H1 (cell line): ENCODE measurements around the gene COL4A1. TPM values are rescaled to one million over a fixed set of nuclear protein-coding genes. Genes with fewer than 3 reads are reported as not detected.

ENCODE experiments used
- CTCF ChIA-PET: fragments of 300-600 bp; sonication (Branson Sonifier 250); formaldehyde crosslinking; loops from one replicate; lab custom pipeline; 2021; ENCODE audit not compliant: partially characterized antibody; lab: Charles Lee
- POLR2A ChIA-PET: fragments of 300-600 bp; sonication (Branson Sonifier 250); formaldehyde crosslinking; loops from one replicate; lab custom pipeline; 2021; ENCODE audit warnings: inconsistent platforms; ENCODE audit not compliant: partially characterized antibody; lab: Charles Lee
- DNase-seq, 2 experiments: peaks; one replicate each; pipeline versions ENCODE4 v3.0.0 to v3.0.0-alpha.2; 2010 to 2022; ENCODE audit warnings: low spot score in 2 of 2, low read depth in 1 of 2, mixed read lengths in 1 of 2
- FAIRE-seq: peaks from 2 replicates; lab custom pipeline; 2011; peaks lifted over from hg19 to GRCh38; lab: Jason Lieb, UNC
- H2AFZ ChIP-seq: 2 replicates; pipeline ENCODE4 v1.8.1; 2012; ENCODE audit warnings: low read length, inconsistent platforms
- H2AK5ac ChIP-seq: 2 replicates; pipeline ENCODE4 v1.6.1; 2013; ENCODE audit warnings: low read depth, low read length
- H2BK120ac ChIP-seq: replicated peaks from 2 replicates; pipeline ENCODE3; 2013; ENCODE audit warnings: low read depth, low read length, inconsistent platforms
- H2BK12ac ChIP-seq: 2 replicates; pipeline ENCODE4 v1.6.1; 2013; ENCODE audit warnings: low read depth, low read length
- H2BK15ac ChIP-seq: 2 replicates; pipeline ENCODE4 v1.6.1; 2013; ENCODE audit warnings: low read length
- H2BK20ac ChIP-seq: 2 replicates; pipeline ENCODE4 v1.6.1; 2013; ENCODE audit warnings: low read length
- H2BK5ac ChIP-seq: 2 replicates; pipeline ENCODE4 v1.6.1; 2013; ENCODE audit warnings: low read depth, low read length
- H3K14ac ChIP-seq: 2 replicates; pipeline ENCODE4 v1.6.1; 2013; ENCODE audit warnings: inconsistent platforms; ENCODE audit not compliant: insufficient read length
- H3K18ac ChIP-seq: 2 replicates; pipeline ENCODE4 v1.6.1; 2013; ENCODE audit warnings: low read length; ENCODE audit errors: extremely low read depth
- H3K23ac ChIP-seq: 2 replicates; pipeline ENCODE4 v1.6.1; 2013; ENCODE audit warnings: inconsistent platforms; ENCODE audit not compliant: insufficient read length
- H3K23me2 ChIP-seq: 2 replicates; pipeline ENCODE4 v1.6.1; 2013; ENCODE audit warnings: low read depth, low read length
- H3K27ac ChIP-seq: 2 replicates; pipeline ENCODE4 v1.6.1; 2011; ENCODE audit warnings: low read depth, low read length, inconsistent platforms
- H3K27me3 ChIP-seq, 4 experiments: replicated peaks in 1 of 4; 1 replicate in 1 of 4; 2 replicates in 3 of 4; pipeline versions ENCODE4 v1.6.1 to v1.8.1; 2011 to 2013; ENCODE audit warnings: low read length in 3 of 4, mild to moderate bottlenecking in 3 of 4, inconsistent platforms in 2 of 4, mixed read lengths in 2 of 4, moderate library complexity in 1 of 4; ENCODE audit not compliant: control insufficient read depth in 3 of 4, insufficient read depth in 3 of 4; ENCODE audit errors: extremely low read depth in 1 of 4
- H3K36me3 ChIP-seq, 4 experiments: 2 replicates each; pipeline versions ENCODE4 v1.6.1 to v1.8.1; 2011 to 2013; ENCODE audit warnings: mild to moderate bottlenecking in 4 of 4, low read length in 3 of 4, moderate library complexity in 2 of 4, control low read depth in 1 of 4, inconsistent platforms in 1 of 4; ENCODE audit not compliant: insufficient read depth in 4 of 4, control insufficient read depth in 2 of 4
- H3K4ac ChIP-seq: replicated peaks from 2 replicates; pipeline ENCODE3; 2013; ENCODE audit warnings: low read length, low read depth, mixed read lengths, inconsistent platforms; ENCODE audit not compliant: insufficient read length
- H3K4me1 ChIP-seq, 4 experiments: replicated peaks in 1 of 4; 1 replicate in 1 of 4; 2 replicates in 3 of 4; pipeline versions ENCODE4 v1.6.1 to v1.8.1; 2011 to 2013; ENCODE audit warnings: low read length in 3 of 4, inconsistent platforms in 2 of 4, mixed read lengths in 1 of 4; ENCODE audit not compliant: insufficient read depth in 4 of 4, control insufficient read depth in 3 of 4
- H3K4me2 ChIP-seq, 2 experiments: 2 replicates each; pipeline versions ENCODE4 v1.6.1 to v1.8.1; 2011 to 2013; ENCODE audit warnings: low read depth in 2 of 2, low read length in 2 of 2, control low read depth in 1 of 2, inconsistent platforms in 1 of 2, mild to moderate bottlenecking in 1 of 2; ENCODE audit not compliant: insufficient read depth in 1 of 2
- H3K4me3 ChIP-seq, 4 experiments: fragments of 200-600, 300-600 bp in 1 of 4; sonication (generic), shearing (Covaris generic), sonication (Bioruptor Twin) in 1 of 4; 2 replicates each; pipeline versions ENCODE4 v1.5.1 to v1.8.1; 2011 to 2016; ENCODE audit warnings: low read length in 4 of 4, low read depth in 3 of 4, control low read depth in 2 of 4, inconsistent platforms in 2 of 4, mild to moderate bottlenecking in 2 of 4, mixed read lengths in 1 of 4, moderate library complexity in 1 of 4; ENCODE audit not compliant: insufficient read depth in 2 of 4; ENCODE audit errors: extremely low read depth in 1 of 4
- H3K56ac ChIP-seq: replicated peaks from 2 replicates; pipeline ENCODE3; 2013; ENCODE audit warnings: low read depth, mild to moderate bottlenecking, mixed read lengths, low read length, inconsistent platforms; ENCODE audit not compliant: insufficient read length
- H3K79me1 ChIP-seq: 2 replicates; pipeline ENCODE4 v1.6.1; 2013; ENCODE audit warnings: low read depth, low read length, control low read depth
- H3K79me2 ChIP-seq, 2 experiments: 2 replicates each; pipeline versions ENCODE4 v1.6.1 to v1.8.1; 2012 to 2013; ENCODE audit warnings: low read length in 2 of 2, mild to moderate bottlenecking in 2 of 2, inconsistent platforms in 1 of 2; ENCODE audit not compliant: insufficient read depth in 2 of 2, control insufficient read depth in 1 of 2
- H3K9ac ChIP-seq, 4 experiments: replicated peaks in 1 of 4; 1 replicate in 1 of 4; 2 replicates in 3 of 4; pipeline versions ENCODE4 v1.6.1 to v1.8.1; 2011 to 2013; ENCODE audit warnings: low read depth in 3 of 4, low read length in 3 of 4, control low read depth in 2 of 4, mild to moderate bottlenecking in 2 of 4, moderate library complexity in 2 of 4, inconsistent platforms in 1 of 4; ENCODE audit errors: extremely low read depth in 1 of 4
- H3K9me3 ChIP-seq, 2 experiments: 2 replicates each; pipeline versions ENCODE4 v1.6.1 to v1.8.1; 2012 to 2013; ENCODE audit warnings: mild to moderate bottlenecking in 2 of 2, moderate library complexity in 2 of 2, control low read depth in 1 of 2, inconsistent platforms in 1 of 2, low read depth in 1 of 2, low read length in 1 of 2, mixed read lengths in 1 of 2; ENCODE audit not compliant: insufficient read depth in 2 of 2
- H4K20me1 ChIP-seq, 2 experiments: replicated peaks in 1 of 2; 2 replicates each; pipeline versions ENCODE3 to v1.8.1; 2011 to 2013; ENCODE audit warnings: inconsistent platforms in 2 of 2, low read length in 2 of 2, mild to moderate bottlenecking in 1 of 2; ENCODE audit not compliant: insufficient read depth in 2 of 2, control insufficient read depth in 1 of 2
- H4K5ac ChIP-seq: 2 replicates; pipeline ENCODE4 v1.6.1; 2013; ENCODE audit warnings: low read length, low read depth, mixed read lengths, inconsistent platforms; ENCODE audit not compliant: insufficient read length
- H4K8ac ChIP-seq: 2 replicates; pipeline ENCODE4 v1.8.0; 2013; ENCODE audit warnings: mild to moderate bottlenecking, moderate library complexity, low read length, inconsistent platforms; ENCODE audit not compliant: insufficient read depth; ENCODE audit errors: extremely low read depth
- H4K91ac ChIP-seq: replicated peaks from 2 replicates; pipeline ENCODE3; 2013; ENCODE audit warnings: low read length, mixed read lengths, inconsistent platforms; ENCODE audit not compliant: insufficient read length
- BACH1 ChIP-seq: IDR thresholded peaks from 2 replicates; pipeline ENCODE4 v1.6.1; 2012; ENCODE audit warnings: low read length, improper control_type of control experiment
- CTBP2 ChIP-seq: IDR thresholded peaks from 2 replicates; pipeline ENCODE4 v1.7.0; 2011; ENCODE audit warnings: borderline replicate concordance, mild to moderate bottlenecking, moderate library complexity, mixed read lengths, low read length; ENCODE audit not compliant: insufficient read depth, insufficient read length
- KDM1A ChIP-seq: fragments of 200-600, 300-600 bp; sonication (generic); IDR thresholded peaks from 2 replicates; pipeline ENCODE4 v1.7.1; 2016; ENCODE audit warnings: mild to moderate bottlenecking, low read length, borderline replicate concordance
- YY1 ChIP-seq: IDR thresholded peaks from 2 replicates; pipeline ENCODE4 v1.6.1; 2011; ENCODE audit warnings: low read depth, mild to moderate bottlenecking, low read length
- ZNF274 ChIP-seq: IDR thresholded peaks from 2 replicates; pipeline ENCODE4 v1.7.0; 2012; ENCODE audit warnings: low read length, borderline replicate concordance; ENCODE audit errors: extremely low read depth
- WGBS, 2 experiments: shearing (Covaris generic) in 1 of 2; methylation state at CpG; one replicate each; pipeline versions ENCODE4 v1.1.6 to v1.1.7; 2013 to 2015; ENCODE audit warnings: low lambda C conversion rate in 2 of 2, mixed read lengths in 2 of 2, inconsistent platforms in 1 of 2, low coverage in 1 of 2, missing lambda C conversion rate in 1 of 2; ENCODE audit not compliant: insufficient replicate concordance in 2 of 2, insufficient coverage in 1 of 2, insufficient read length in 1 of 2; ENCODE audit errors: extremely low coverage in 1 of 2, missing lambda C conversion rate in 1 of 2; 5-methylcytosine and 5-hydroxymethylcytosine counted together
- polyA plus RNA-seq, 7 experiments: library from polyadenylated mRNA; depleted of rRNA in 3 of 7; stranded (reverse) in 5 of 7; unstranded in 2 of 7; fragments of >200 nt in 5 of 7; fragments of 200-250 nt in 2 of 7; gene quantifications; 1 replicate in 5 of 7; 2 replicates in 1 of 7; 4 replicates in 1 of 7; pipeline versions ENCODE4 v1.2.1 to v1.2.3, GENCODE V29; 2011 to 2013; ENCODE audit warnings: missing spikeins in 2 of 7, mixed read lengths in 2 of 7
- total RNA-seq: library from RNA; stranded (reverse); fragmentation: NEBNext Ultra II Directional; extraction: Animal tissue kit (Norgen Biotek cat#: 25700); gene quantifications from 2 replicates; pipeline ENCODE4 v1.2.1, GENCODE V29; 2021

COL4A1 gene
- total and polyA plus RNA-seq, 2 of the 8 experiments (the other 6 are each of a cell fraction or from before 2014, with no cell fraction given): 30.7 to 82.0 TPM

GRCh38 chr13:110320645-110321044 is 13.7 kb upstream of the COL4A1 start:
- Histone ChIP-seq H4K8ac (no peak overlapping the region), H2BK20ac (no peak overlapping the region), H3K18ac (no peak overlapping the region), H2BK12ac (no peak overlapping the region), H3K27ac (no peak overlapping the region), H3K36me3 (peaks cover 0 to 10% (median 4%) of the 10 kb centered on the region in 4 experiments; a peak in 3 of 8 replicates), H3K4me1 (peaks cover 0 to 12% (median 3%) of the 10 kb centered on the region in 4 experiments; a peak in 4 of 7 replicates), H4K91ac (no peak overlapping the region), H2BK120ac (no peak overlapping the region), H2AK5ac (no peak overlapping the region), H4K5ac (no peak overlapping the region), H2BK5ac (no peak overlapping the region), H3K23me2 (peaks cover 5% of the 10 kb centered on the region; the same call in 1 of the 2 replicates), H3K9ac (no peak overlapping the region), H2BK15ac (no peak overlapping the region), H3K79me1 (peaks cover 14% of the 10 kb centered on the region), H3K79me2 (peaks cover 5 to 8% of the 10 kb centered on the region in 2 experiments; a peak in 3 of 4 replicates), H3K56ac (no peak overlapping the region), H3K4me3 (no peak overlapping the region), H3K27me3 (no peaks in the 10 kb centered on the region), H4K20me1 (peaks cover 0 to 12% of the 10 kb centered on the region in 2 experiments), H3K4ac (no peak overlapping the region), H3K14ac (no peak overlapping the region), H3K23ac (no peak overlapping the region), H2AFZ (no peak overlapping the region), H3K4me2 (no peak overlapping the region), H3K9me3 (no peaks in the 10 kb centered on the region; a peak in 1 of 4 replicates)
- DNase-seq (no peak), FAIRE-seq (no peak)
- 89% methylated on average over 2 of the region's 2 CpGs; no CpG with 5 or more reads in 1 of the 2 experiments for WGBS, 2 experiments
- ChIA-PET POLR2A (interaction anchor here (0.9 to 1.6 kb wide), 2 partner anchors 10 to 14 kb away, joined by 3 to 4 read pairs; partner anchors contain the start of genes COL4A1 and COL4A2), CTCF (interaction anchor here (1.1 kb wide), 1 partner anchor 55 kb away, joined by 3 read pairs; no protein-coding TSS in a partner anchor)
- TF ChIP-seq BACH1 (no peak), KDM1A (no peak), YY1 (no peak), ZNF274 (no peak), CTBP2 (no peak)
